Measurements from ENCODE around the gene AJAP1.
A peak's percentile ranks its signal among the peaks of the same experiment; 100 is the strongest.

The AJAP1 gene

GRCh38 chr1:4650481-4650880, 3.9 kb upstream of the AJAP1 start:
- TF ChIP-seq MAX (IDR thresholded peaks at IDR 0.05; ENCODE audit: low read depth, low read length) (no peak), CTCF (IDR thresholded peaks at IDR 0.05; ENCODE audit: low read depth, low read length) (no peak), POLR2A (IDR thresholded peaks at IDR 0.05; ENCODE audit: extremely low read depth, insufficient read length) (no peak)
- no peak overlapping the region for H3K4me3 ChIP-seq (ENCODE audit: low read depth, low read length)
- DNase-seq (ENCODE audit: low read depth): peak; percentile 17

GRCh38 chr1:4650981-4651380, 3.4 kb upstream of the AJAP1 start:
- DNase-seq (ENCODE audit: low read depth): no peak
- TF ChIP-seq MYC (IDR thresholded peaks at IDR 0.05; ENCODE audit: low read depth, low read length) (no peak), POLR2A (IDR thresholded peaks at IDR 0.05; ENCODE audit: extremely low read depth, insufficient read length) (no peak), MAX (IDR thresholded peaks at IDR 0.05; ENCODE audit: low read depth, low read length) (no peak), CTCF (IDR thresholded peaks at IDR 0.05; ENCODE audit: low read depth, low read length) (no peak)
- H3K4me3 ChIP-seq (ENCODE audit: low read depth, low read length): no peak overlapping the region

- no peak overlapping the region for H3K4me3 ChIP-seq (ENCODE audit: low read depth, low read length)
- TF ChIP-seq POLR2A (IDR thresholded peaks at IDR 0.05; ENCODE audit: extremely low read depth, insufficient read length): no peak
- TF ChIP-seq CTCF (IDR thresholded peaks at IDR 0.05; ENCODE audit: low read depth, low read length): peak; percentile 75
- peak; percentile 57 for DNase-seq (ENCODE audit: low read depth)
Observed at GRCh38 chr1:4652631-4653327, 1.6 kb upstream of the AJAP1 start.

- no peak for DNase-seq (ENCODE audit: low read depth)
- H3K4me3 ChIP-seq (ENCODE audit: low read depth, low read length): no peak overlapping the region
- TF ChIP-seq MAX (IDR thresholded peaks at IDR 0.05; ENCODE audit: low read depth, low read length): no peak
- no peak for TF ChIP-seq POLR2A (IDR thresholded peaks at IDR 0.05; ENCODE audit: extremely low read depth, insufficient read length)
- TF ChIP-seq MYC (IDR thresholded peaks at IDR 0.05; ENCODE audit: low read depth, low read length): no peak
- TF ChIP-seq CTCF (IDR thresholded peaks at IDR 0.05; ENCODE audit: low read depth, low read length): no peak
Observed at GRCh38 chr1:4653328-4653660, 1.1 kb upstream of the AJAP1 start.

- peak; percentile 15 for DNase-seq (ENCODE audit: low read depth)
- TF ChIP-seq POLR2A (IDR thresholded peaks at IDR 0.05; ENCODE audit: extremely low read depth, insufficient read length) (no peak), MAX (IDR thresholded peaks at IDR 0.05; ENCODE audit: low read depth, low read length) (no peak), CTCF (IDR thresholded peaks at IDR 0.05; ENCODE audit: low read depth, low read length) (no peak), MYC (IDR thresholded peaks at IDR 0.05; ENCODE audit: low read depth, low read length) (no peak)
- no peak overlapping the region for H3K4me3 ChIP-seq (ENCODE audit: low read depth, low read length)
Observed at GRCh38 chr1:4654764-4655673, 610 bp downstream of the AJAP1 start.
